NCI-H345 (cell line): ENCODE results near the gene GMNN.
"Not testable (repeated sequence)": the region's sequence is repeated elsewhere in the genome, so short reads cannot be mapped to it uniquely, and the experiment has no call there.

ENCODE experiments used
- DNase-seq: peaks from one replicate; lab custom pipeline; 2025; lab: John Stamatoyannopoulos, UW

The GMNN gene

DNA sequence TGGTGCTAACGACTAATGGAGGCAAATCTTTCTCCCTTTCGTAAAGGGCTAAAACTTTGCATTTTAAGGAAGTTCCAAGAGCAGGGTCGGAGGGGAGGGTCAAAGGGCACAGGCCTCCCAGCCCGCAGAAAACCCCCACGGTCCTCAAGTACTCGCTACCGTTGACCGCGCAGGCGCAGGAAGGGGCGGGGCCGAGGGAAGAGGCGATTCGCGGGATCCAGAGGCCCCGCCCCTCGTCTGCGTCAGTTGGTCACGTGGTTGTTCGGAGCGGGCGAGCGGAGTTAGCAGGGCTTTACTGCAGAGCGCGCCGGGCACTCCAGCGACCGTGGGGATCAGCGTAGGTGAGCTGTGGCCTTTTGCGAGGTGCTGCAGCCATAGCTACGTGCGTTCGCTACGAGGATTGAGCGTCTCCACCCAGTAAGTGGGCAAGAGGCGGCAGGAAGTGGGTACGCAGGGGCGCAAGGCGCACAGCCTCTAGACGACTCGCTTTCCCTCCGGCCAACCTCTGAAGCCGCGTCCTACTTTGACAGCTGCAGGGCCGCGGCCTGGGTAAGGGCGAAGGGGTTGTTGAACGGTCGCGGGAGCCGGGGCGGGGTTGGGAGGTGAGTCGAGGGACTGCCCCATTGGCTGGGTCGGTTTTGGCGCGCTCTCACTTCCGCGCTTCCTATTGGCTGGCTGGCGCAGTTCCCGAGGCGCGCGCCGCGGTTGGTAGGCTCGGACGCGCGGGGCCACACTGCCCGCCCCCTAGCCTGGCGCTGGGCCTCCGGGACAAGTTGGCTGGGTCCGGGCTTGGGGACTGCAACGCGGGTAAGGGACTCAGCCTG lies at the start of gene GMNN:
GMNN (plus strand) TSS at position 242 of the 824 bp plus-strand sequence. CDS start 2,310 bp downstream, outside the sequence.
- peak; percentile 97 for DNase-seq

DNA sequence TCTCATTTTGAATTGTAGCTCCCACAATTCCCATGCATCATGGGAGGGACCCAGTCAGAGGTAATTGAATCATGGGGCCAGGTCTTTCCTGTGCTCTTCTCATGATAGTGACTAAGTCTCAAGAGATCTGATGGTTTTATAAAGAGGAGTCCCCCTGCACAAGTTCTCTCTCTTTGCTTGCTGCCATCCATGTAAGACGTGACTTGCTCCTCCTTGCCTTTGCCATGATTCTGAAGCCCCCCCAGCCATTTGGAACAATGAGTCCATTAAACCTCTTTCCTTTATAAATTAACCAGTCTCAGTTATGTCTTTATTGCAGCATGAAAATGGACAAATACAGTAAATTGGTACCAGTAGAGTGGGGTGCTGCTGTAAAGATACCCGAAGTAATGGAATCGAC lies 44.1 kb upstream of the GMNN start:
- not testable (repeated sequence) for DNase-seq

DNA sequence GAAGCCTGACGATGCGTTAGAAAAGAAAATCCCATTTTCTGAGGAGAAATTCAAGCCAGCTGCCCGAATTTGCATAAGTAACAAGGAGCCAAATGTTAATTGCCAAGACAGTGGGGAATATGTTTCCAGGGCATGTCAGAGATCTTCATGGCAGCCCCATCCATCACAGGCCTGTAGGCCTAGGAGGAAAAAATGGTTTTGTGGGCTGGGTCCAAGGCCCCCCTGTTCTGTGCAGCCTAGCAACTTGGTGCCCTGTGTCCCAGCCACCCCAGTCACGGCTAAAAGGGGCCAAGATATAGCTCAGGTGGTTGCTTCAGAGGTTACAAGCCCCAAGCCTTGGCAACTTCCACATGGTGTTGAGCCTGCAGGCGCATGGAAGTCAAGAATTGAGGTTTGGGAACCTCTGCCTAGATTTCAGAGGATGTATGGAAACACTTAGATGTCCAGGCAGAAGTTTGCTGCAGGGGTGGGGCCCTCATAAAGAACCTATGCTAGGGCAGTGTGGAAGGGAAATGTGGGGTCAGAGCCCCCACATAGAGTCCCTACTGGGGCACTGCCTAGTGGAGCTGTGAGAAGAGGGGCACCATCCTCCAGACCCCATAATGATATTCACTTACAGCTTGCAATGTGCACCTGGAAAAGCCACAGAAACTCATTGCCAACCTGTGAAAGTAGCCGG lies 43.1 kb upstream of the GMNN start:
- not testable (repeated sequence) for DNase-seq

DNA sequence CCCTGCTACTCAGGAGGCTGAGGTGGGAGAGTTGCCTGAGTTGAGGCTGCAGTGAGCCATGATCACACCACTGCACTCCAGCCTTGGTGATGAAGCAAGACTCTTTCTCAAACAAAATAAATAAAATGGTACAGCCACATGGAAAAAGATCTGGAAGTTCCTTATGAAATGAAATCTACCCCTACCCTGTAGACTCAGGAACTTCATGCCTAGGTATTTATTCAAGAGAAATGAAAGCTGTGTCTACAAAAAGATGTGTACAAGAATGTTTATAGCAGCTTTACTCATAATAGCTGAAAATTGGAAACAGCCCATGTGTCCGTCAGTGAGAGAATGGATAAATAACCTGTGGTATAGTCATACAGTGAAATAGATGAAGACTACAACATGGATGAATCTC lies 40.6 kb upstream of the GMNN start:
- DNase-seq: no peak

DNA sequence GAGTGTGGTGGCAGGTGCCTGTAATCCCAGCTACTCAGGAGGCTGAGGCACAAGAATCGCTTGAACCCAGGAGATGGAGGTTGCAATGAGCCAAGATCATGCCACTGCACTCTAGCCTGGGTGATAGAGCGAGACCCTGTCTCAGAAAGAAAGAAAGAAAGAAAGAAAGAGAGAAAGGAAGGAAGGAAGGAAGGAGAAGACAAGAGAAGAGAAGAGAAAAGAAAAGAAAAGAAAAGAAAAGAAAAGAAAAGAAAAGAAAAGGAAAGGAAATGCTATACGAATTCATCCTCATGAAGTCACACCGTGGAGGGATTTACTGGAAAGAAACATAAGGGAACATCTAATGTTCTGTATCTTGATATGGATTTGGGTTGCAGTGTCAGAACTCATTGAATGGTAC lies 40.0 kb upstream of the GMNN start:
- DNase-seq: not testable (repeated sequence)

DNA sequence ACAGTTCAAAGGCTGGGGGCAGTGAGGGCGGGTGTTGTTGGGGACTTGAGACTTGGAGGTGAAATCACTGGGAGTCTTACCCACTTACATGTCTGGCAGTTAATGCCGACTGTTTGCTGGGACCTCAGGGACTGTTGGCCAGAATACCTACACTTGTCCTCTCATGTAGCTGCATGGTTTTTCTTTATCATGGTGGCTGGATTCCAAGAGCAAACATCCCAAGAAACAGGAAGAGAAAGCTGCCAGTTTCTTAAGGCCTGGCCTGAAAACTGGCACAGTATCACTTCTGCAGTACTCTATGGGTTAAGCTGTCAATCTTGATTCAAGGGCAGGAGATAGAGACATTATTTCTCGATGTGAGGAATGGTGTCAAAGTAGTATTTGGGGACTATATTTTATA lies 36.0 kb upstream of the GMNN start:
- DNase-seq: no peak

DNA sequence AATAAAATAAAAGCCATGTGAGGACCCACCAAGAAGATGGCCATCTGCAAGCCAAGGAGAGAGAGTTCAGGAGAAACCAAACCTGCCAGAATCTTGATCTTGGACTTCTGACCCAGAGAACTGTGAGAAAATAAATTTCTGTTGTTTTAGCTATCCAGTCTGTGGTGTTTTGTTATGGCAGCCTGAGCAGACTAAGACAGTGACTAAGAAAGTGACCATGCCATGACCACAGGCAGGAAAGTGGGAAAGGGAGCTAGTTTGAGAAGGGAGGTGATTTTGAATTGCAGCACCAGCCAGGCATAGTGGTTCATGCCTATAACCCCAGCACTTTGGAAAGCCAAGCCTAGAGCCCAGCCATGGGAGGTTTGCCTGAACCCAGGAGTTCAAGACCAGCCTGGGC lies 33.9 kb upstream of the GMNN start:
- DNase-seq: no peak

DNA sequence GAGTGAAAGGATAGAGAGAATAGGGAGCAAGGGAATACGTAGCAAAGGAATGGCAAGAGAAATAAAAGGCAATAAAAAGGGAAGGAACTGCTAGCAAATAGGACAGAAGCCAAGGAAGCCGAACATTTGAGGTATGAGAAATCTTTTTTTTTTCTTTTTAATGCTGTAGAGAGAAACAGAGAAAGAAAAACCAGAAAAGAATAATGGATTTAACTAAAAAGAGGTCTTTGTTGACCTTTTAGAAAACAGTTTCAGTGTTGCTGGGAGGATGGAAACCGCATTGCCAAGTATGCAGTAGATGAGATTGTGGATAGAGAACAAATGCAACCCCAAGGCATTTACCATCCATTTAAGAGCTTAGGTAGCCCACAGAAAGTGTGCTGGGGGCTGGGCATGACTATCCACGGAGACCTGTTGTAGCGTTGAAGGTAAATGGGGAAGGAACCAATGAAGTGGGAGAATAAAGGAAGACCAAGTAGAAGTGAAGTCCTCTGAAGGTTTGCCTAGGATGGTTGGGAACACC lies 32.5 kb upstream of the GMNN start:
- DNase-seq: no peak

DNA sequence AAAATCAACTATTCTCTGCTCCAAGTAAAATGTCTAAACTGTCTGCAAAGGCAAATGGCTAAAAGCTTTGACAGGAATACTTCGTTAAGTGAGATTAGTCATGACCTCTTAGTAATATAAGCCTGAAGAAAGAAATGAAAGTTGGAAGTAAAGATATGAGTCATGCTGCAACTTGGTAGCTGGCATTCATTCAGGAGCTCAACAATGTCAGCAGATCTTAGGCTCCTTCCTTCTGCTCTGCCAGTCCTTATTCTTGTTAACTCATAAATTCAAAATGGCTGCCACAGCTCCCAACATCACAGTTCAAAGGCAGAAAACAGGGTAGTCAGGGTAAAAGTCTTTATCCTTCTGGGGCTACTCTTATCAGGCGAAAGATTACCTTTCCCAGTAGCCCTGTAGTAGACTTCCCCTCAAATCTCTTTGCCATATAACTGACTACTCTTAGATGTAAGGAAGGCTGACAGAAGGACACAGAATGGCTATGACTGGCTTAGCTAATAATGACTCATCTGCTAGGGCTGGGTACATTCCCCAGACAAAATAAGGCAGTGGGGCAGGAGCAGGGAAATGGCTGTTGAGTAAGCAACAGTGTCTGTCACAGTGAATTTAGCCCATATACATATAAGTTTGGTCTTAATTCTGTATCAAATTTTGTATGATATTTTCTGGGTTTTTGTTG lies 31.3 kb upstream of the GMNN start:
- no peak for DNase-seq

DNA sequence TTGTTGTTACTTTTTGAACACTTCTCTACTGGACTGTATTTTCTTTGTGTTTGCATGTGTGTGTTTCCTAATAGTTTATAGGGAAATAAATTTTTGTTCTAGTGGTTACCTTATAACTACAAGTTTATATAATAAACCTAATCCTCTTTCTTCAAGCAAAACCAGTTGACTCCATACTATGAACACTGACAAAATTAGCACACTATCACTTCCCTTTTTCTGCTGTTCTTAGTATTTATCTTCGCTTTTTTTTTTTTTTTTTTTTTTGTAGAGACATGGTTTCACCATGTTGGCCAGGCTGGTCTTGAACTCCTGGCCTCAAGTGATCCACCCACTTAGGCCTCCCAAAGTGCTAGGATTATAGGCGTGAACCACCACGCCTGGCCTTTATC lies 30.8 kb upstream of the GMNN start:
- DNase-seq: no peak

DNA sequence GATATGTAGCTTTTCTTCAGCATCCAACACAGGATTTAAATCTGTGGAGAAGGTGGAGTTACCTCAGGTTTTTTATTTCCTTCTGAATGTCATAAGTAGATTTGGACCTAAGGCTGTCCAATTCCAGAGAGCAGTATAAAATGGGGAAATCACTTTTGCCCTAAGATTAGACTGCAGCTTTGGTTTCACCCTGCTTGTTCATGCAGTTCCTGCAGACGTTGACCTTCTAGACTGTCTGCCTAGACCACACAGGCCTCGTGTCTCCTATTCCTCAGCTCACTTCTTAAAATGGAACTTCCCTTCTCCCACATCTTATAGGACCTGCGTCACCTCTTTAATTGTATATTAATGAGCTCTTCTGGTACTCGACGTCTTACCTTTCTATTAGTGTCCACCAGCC lies 29.8 kb upstream of the GMNN start:
- DNase-seq: no peak

DNA sequence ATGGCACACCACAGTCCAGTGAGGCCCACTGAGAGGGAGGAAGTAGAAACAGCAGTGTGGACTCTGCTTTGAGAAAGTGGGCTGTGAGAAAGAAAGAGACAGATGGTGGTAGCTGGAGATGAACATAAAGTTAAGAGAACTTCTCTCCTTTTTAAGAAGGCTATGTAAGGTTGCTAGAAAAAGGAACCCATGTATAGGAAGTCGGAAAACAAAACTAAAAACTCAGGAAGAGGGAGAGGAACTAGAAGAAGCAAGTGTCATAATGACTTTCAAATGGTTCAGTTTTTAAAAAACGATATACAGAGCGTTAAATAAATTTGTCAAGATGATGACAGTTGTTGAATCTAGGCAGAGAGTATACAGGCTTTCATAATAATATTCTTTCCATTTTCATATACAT lies 25.4 kb upstream of the GMNN start:
- no peak for DNase-seq

DNA sequence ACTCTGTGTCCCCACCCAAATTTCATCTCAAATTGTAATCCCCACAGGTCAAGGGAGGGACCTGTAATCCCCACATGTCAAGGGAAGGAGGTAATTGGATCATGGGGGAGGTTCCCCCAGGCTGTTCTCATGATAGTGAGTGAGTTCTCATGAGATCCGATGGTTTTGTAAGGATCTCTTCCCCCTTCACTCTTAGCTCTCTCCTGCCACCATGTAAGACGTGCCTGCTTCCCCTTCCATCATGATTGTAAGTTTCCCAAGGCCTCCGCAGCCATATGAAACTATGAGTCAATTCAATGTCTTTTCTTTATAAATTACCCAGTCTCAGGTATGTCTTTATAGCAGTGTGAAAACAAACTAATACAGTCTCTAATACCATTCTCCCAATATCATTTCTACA lies 23.9 kb upstream of the GMNN start:
- DNase-seq: not testable (repeated sequence)

DNA sequence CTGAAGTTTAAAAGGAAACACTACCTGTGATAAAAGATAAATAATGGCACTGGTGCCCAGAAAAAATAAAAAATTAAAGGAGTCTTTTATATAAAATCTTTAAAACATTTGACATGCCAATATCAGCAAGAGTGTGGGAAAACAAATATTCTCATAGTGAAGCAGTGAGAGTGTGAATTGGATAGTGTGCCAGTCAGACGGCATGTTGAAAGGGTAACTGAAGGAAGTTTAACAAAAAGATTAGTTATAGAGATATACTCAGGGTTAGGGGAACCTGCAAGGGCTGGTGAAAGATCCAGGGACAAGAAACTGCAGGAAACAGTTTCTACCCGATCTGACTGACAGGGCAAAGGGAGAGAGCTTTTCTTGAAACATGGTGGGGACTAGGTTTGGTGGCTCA lies 22.2 kb upstream of the GMNN start:
- no peak for DNase-seq

DNA sequence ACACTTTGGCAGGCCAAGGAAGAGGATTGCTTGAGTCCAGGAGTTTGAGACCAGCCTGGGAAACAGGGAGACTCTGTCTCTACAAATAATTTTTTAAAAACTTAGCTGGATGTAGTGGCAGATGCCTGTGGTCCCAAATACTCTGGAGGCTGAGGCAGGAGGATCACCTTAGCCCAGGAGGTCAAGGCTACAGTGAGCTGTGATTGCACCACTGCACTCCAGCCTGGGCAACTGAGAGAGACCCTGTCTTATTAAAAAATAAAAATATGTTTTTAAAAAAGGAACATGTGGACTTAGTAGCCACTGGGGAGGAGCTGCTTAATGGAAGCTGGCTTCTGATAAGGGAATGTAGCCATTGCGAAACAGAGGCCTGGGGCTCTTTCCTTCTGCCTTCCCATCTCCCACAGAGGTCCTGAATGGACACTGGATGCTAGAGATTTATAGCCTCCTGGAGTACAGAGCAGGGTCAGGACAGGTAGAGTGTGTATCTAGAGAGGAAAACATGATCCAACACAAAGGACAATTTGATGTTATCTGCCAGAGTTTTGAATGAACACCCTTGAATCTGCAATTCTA lies 21.7 kb upstream of the GMNN start:
- no peak for DNase-seq

DNA sequence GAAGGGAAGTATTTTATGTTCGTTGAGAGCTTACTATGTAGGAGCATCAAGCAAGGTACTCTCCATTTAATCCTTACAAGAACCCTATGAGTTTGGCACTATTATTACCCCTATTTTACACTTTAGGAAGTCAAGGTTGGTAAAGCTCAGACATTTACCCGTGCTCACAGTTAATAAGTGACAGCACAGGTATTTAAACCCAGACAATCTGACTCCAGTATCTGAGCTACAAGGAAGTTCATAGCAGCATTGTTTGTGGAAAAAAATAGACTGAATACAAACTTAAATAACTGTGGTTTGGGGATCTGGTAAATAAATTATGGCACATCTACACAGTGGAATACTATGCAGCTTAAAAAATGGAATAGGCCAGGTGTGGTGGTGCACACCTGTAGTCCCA lies 21.2 kb upstream of the GMNN start:
- DNase-seq: no peak

DNA sequence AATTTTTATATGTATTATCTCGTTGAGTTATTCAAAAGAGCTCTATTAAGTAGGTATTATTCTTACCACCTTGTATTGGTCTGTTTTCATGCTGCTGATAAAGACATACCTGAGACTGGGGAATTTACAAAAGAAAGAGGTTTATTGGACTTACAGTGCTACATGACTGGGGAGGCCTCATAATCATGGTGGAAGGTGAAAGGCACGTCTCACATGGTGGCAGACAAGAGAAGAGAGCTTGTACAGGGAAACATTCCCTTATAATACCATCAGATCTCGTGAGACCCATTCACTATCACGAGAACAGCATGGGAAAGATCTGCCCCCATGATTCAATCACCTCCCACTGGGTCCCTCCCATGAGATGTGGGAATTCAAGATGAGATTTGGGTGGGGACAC lies 20.4 kb upstream of the GMNN start:
- DNase-seq: not testable (repeated sequence)

DNA sequence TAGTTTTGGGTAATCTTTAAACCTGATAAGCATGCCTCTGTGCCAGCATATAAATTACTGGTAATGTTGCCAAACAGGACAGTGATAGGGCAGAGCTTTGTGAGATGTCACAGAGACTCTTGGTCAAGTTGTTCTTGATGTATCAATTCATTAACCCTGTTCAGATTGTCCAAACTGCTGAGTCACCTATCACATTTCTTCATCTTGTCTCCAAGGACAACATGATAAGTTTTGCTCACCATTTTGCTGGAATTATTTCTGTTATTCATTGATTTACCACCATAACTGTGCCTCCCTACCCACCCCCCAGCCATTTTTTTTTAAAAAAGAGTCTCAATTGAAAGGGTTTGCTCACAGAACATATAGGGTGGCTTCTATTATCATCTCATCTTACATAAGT lies 19.5 kb upstream of the GMNN start:
- no peak for DNase-seq

DNA sequence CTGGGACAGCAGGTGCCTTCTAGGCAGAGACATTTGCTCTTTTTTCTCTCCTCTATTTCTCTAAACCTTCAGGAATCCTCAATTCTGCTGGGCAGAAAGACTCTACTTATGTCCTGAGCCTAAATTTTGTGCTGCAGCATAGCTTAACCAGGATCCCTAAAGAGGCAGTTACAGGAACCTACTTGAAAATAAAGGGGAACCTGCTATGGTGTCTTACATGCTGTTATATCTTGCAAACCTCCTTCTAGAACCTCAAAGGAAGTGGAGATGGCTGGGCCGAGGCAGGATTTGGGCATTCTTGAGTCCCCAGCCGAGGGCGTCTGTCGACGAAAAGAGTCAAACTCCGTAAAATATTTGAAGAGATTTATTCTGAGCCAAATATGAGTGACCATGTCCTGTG lies 17.1 kb upstream of the GMNN start:
- no peak for DNase-seq

DNA sequence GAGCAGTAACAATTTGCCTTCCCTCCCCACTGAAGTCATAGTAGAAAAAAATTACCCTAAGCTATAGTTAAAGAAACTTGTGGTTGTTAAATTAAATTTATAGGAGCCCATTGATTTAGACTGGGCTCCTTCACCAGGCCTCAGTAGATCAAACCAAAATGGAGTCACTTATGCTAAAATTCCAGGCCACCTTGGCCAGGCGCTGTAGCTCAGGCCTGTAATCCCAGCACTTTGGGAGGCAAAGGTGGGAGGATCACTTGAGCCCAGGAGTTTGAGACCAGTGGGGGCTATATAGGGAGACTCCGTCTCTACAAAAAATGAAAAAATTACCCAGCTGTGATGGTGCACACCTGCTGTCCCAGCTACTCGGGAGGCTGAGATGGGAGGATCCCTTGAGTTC lies 15.0 kb upstream of the GMNN start:
- DNase-seq: no peak

DNA sequence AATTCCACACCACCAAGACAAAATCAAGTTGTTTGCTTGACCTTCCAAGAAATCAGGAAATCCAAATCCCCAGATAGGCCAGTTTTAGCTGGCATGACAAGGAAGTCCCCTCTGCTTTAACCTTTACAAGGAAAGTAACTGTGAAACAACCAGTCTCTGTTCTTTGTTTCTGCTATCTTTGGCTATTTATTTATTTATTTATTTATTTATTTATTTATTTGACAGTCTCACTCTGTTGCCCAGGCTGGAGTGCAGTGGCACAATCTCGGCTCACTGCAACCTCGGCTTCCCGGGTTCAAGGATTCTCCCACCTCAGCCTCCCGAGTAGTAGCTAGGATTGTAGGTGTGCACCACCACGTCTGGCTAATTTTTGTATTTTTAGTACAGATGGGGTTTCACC lies 14.5 kb upstream of the GMNN start:
- DNase-seq: no peak

DNA sequence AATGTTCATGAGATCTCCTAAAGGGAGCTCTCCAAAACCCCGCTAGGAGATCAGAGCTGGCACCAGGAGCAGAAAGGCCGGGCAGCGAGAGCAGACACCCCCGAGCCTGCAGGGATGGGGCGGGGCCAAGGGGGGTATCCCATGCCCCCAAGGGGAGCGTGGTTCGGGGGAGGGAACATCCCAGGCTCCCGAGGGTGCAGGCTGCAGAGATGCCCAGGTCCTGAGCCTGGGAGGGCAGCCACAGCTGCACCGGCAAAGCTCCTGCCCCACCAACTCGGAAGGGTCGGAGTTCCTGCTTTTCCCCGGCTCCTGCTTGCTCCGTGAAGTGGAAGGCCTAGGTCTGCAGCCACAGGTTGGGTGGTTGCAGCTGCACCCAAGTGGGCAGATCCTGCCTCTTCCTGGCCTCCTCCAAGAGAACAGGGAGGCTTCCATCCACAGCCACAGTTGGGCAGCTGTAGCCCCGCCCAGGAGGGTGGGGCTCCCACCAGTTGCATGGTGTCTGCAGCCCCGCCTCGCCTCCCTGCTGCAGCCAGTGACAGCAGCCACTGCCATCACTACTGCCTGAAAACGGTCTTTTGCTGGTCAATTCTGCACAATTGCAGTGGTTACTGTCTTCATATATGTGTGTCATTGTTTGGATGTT lies 13.4 kb upstream of the GMNN start:
- no peak for DNase-seq
